ENCODE results near the gene GPR161.

- TF ChIP-seq, protein P1, sequence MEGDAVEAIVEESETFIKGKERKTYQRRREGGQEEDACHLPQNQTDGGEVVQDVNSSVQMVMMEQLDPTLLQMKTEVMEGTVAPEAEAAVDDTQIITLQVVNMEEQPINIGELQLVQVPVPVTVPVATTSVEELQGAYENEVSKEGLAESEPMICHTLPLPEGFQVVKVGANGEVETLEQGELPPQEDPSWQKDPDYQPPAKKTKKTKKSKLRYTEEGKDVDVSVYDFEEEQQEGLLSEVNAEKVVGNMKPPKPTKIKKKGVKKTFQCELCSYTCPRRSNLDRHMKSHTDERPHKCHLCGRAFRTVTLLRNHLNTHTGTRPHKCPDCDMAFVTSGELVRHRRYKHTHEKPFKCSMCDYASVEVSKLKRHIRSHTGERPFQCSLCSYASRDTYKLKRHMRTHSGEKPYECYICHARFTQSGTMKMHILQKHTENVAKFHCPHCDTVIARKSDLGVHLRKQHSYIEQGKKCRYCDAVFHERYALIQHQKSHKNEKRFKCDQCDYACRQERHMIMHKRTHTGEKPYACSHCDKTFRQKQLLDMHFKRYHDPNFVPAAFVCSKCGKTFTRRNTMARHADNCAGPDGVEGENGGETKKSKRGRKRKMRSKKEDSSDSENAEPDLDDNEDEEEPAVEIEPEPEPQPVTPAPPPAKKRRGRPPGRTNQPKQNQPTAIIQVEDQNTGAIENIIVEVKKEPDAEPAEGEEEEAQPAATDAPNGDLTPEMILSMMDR (IDR thresholded peaks at IDR 0.05): no peak
- no peak for TF ChIP-seq POLR2A (IDR thresholded peaks at IDR 0.05)
These were observed 615 bp downstream of the GPR161 start for GRCh38 chr1:168135921-168136708.
